ENCODE measurements around the gene ANTKMT.

The ANTKMT gene

DNA sequence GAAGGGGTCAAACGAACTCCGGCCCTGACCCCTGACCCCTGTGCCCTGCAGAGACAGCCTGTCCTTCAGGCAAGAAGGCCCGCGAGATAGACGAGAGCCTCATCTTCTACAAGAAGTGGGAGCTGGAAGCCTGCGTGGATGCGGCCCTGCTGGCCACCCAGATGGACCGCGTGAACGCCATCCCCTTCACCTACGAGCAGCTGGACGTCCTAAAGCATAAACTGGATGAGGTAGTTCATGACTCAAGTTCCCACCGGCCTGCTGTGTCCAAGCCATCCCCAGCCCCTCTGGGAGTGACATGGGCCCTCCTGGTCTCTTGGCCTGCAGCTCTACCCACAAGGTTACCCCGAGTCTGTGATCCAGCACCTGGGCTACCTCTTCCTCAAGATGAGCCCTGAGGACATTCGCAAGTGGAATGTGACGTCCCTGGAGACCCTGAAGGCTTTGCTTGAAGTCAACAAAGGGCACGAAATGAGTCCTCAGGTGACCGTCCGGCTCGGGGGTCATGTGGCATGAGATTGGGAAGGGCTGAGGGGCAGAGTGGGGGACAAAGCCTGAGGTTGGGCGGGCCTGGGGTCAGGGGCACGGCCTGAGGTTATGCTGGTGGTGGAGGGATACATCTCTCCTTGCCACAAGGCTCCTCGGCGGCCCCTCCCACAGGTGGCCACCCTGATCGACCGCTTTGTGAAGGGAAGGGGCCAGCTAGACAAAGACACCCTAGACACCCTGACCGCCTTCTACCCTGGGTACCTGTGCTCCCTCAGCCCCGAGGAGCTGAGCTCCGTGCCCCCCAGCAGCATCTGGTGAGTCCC, 45.3 kb downstream of the ANTKMT start:
- no peak for DNase-seq

DNA sequence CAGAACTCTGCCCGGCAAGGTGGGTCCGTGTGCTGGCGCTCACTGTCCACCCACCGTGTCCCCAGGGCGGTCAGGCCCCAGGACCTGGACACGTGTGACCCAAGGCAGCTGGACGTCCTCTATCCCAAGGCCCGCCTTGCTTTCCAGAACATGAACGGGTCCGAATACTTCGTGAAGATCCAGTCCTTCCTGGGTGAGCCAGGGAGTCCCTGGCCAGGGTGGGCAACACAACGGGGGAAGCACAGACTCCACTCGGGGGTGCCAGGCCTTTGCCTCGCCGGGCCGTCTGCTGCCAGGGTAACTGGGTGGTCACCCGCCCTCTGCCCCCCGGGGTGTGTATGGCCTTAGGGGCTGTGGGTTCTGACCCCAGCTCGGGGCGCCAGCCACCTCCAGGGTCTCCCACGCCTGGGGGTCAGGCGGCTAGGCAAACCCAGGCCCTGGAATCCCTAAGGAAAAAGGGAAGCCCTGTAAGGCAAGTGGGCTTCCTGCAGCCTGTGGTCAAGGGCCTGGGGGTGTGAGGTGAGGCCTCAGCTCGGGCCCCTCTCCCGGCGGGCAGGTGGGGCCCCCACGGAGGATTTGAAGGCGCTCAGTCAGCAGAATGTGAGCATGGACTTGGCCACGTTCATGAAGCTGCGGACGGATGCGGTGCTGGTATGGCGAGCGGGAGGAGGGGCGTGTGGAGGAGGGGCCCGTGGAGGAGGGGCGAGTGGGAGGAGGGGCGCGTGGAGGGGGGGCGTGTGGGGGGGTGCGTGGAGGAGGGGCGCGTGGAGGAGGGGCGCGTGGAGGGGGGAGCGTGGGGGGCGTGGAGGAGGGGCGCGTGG, 46.1 kb downstream of the ANTKMT start:
- no peak for DNase-seq

GRCh38 chr16:767743-768235, 46.8 kb downstream of the ANTKMT start:
- no peak for DNase-seq

DNA sequence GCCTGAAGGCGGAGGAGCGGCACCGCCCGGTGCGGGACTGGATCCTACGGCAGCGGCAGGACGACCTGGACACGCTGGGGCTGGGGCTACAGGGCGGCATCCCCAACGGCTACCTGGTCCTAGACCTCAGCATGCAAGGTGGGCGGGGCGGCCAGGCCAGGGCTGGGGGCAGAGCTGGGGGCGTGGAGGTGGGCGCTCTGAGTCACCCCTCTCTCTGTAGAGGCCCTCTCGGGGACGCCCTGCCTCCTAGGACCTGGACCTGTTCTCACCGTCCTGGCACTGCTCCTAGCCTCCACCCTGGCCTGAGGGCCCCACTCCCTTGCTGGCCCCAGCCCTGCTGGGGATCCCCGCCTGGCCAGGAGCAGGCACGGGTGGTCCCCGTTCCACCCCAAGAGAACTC, 47.5 kb downstream of the ANTKMT start:
- DNase-seq: no peak

GRCh38 chr16:769184-769784, 48.3 kb downstream of the ANTKMT start:
- no peak for DNase-seq

- DNase-seq: no peak
These were observed 49.0 kb downstream of the ANTKMT start for GRCh38 chr16:769934-770333.

DNA sequence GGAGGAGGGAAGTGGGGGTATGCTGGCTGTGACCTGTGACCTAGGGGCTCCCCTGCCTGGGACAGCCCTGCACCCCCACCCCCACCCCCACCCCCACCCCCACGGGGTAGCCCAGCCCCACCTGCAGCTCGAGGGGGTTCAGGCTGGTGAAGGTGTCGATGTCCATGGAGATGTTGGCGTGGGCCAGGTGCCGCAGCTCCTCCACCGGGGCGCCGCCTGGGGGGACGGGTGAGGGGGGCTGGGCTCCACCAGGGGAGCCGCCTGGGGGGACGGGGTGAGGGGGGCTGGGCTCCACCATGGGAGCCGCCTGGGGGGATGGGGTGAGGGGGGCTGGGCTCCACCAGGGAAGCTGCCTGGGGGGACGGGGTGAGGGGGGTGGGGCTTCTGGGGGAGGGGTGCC, 49.5 kb downstream of the ANTKMT start:
- no peak for DNase-seq

All from NCI-H2227 treated with DMSO at 0.1 percent for 48 hours (cell line).